Kidney epithelial cell (primary cell): Measurements from ENCODE around the gene HOXA6. TPM values are rescaled to one million over a fixed set of nuclear protein-coding genes. Genes with fewer than 3 reads are reported as not detected.

Experiments used
- DNase-seq: peaks from one replicate; pipeline ENCODE4 v3.0.0-alpha.2; 2010; ENCODE audit warnings: low read depth
- H3K27me3 ChIP-seq: 2 replicates; pipeline ENCODE4 v1.6.0; 2011; ENCODE audit warnings: low read length; ENCODE audit not compliant: control insufficient read depth, insufficient read depth
- H3K36me3 ChIP-seq: 2 replicates; pipeline ENCODE4 v1.5.1; 2011; ENCODE audit warnings: low read length; ENCODE audit not compliant: control insufficient read depth, insufficient read depth
- H3K4me3 ChIP-seq: 2 replicates; pipeline ENCODE4 v1.5.1; 2011; ENCODE audit warnings: low read depth, mild to moderate bottlenecking, control low read depth, low read length
- CTCF ChIP-seq: IDR thresholded peaks from 2 replicates; pipeline ENCODE4 v1.5.1; 2011; ENCODE audit warnings: mild to moderate bottlenecking, moderate library complexity, low read length, control low read depth, inconsistent platforms; ENCODE audit not compliant: insufficient read depth, poor library complexity, severe bottlenecking
- total RNA-seq: library from RNA; depleted of rRNA; stranded (reverse); fragments of >200 nt; gene quantifications from 2 replicates; pipeline ENCODE4 v1.2.3, GENCODE V29; 2015

Gene HOXA6
- total RNA-seq, 1 donor from 2014 or later, result 4.8 TPM

- Histone ChIP-seq H3K27me3 (peaks cover 2% of the 10 kb centered on the region), H3K4me3 (peak overlapping the region; percentile 72), H3K36me3 (peaks cover 1% of the 10 kb centered on the region)
- DNase-seq, result no peak
- no peak for TF ChIP-seq CTCF
Measured at GRCh38 chr7:27138985-27139333, 8.6 kb downstream of the HOXA6 start.

- TF ChIP-seq CTCF, result no peak
- Histone ChIP-seq H3K36me3 (peaks cover 1% of the 10 kb centered on the region), H3K4me3 (peak overlapping the region; percentile 72), H3K27me3 (peaks cover 2% of the 10 kb centered on the region)
- DNase-seq, result no peak
Measured at GRCh38 chr7:27138472-27138871, 9.1 kb downstream of the HOXA6 start.

GRCh38 chr7:27137640-27138315 is 9.8 kb downstream of the HOXA6 start:
- DNase-seq, result no peak
- no peak overlapping the region for H3K4me3 ChIP-seq
- TF ChIP-seq CTCF, result no peak
- no peaks in the 10 kb centered on the region for H3K27me3 ChIP-seq
- H3K36me3 ChIP-seq, result no peaks in the 10 kb centered on the region

GRCh38 chr7:27134392-27134791 is 13.2 kb downstream of the HOXA6 start:
- Histone ChIP-seq H3K27me3 (no peaks in the 10 kb centered on the region), H3K4me3 (no peak overlapping the region), H3K36me3 (no peaks in the 10 kb centered on the region)
- no peak for TF ChIP-seq CTCF
- peak; percentile 80 for DNase-seq

- no peak overlapping the region for H3K4me3 ChIP-seq
- TF ChIP-seq CTCF, result no peak
- H3K36me3 ChIP-seq, result peaks cover 1% of the 10 kb centered on the region
- H3K27me3 ChIP-seq, result no peaks in the 10 kb centered on the region
- no peak for DNase-seq
Measured at GRCh38 chr7:27133409-27134231, 14.0 kb downstream of the HOXA6 start.
